GM18508 (cell line): ENCODE measurements around the gene CTSW.

ENCODE experiments used
- ATAC-seq: cut with Tn5 transposase; IDR thresholded peaks from one replicate; pipeline ENCODE4 v1.9.1; 2021; ENCODE audit warnings: moderate number of reproducible peaks; ENCODE audit not compliant: insufficient read depth, unreplicated experiment

Gene CTSW

GRCh38 chr11:65865550-65866172, 14.0 kb upstream of the CTSW start:
- ATAC-seq, result no peak

- ATAC-seq, result no peak
These were observed 12.9 kb upstream of the CTSW start for GRCh38 chr11:65866509-65867283.

GRCh38 chr11:65867284-65868071, 12.2 kb upstream of the CTSW start:
- ATAC-seq, result no peak

GRCh38 chr11:65868076-65868667, 11.5 kb upstream of the CTSW start:
- no peak for ATAC-seq

DNA sequence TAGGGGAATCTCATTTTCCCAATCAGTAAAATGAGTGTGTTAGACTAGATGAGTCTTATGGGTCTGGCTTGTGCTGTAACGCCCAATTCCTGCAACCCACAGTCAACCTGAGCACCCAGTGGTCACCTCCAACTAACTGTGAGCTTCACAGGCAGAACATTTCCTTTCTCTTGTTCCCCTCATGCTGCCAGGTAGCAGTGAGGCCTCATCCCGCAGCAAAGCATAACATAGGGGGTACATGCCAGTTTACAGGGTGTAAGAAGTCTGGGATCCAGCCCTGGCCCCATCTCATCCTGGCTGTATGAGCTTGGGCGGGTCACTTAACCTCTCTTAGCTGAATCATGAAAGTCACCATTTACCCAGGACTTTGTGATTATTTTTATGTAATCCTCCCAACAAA, 10.7 kb upstream of the CTSW start:
- no peak for ATAC-seq

DNA sequence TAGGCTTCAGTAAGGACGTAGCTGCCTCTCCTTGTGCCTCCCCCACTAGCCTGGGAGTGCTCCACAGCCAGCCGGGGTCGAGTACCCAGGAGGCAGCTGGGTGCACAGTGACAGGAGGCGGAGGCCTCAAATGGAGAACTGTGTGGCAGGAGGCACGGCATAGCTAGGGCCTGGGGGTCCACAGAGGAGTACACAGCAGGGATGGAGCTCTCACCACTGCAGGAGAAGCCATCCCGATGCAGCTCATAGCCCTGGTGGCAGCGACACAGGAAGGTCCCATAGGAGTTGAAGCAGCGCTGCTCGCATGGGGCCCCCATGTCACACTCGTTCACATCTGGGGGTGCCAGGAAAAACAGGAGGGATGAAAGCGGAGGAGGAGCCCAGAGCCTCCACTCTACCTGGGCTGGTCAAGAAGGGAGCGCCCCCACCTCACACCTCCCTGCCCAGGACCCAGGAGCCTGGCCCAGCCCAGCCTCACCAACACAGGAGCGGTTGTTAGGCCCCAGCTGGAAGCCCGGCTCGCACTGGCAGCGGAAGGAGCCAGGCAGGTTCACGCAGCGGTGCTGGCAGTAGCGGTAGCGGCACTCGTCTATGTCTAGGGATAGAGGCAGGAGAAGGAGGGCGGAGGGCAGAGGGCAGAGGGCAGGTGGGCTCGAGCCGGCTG, 9.9 kb upstream of the CTSW start:
- ATAC-seq, result no peak

DNA sequence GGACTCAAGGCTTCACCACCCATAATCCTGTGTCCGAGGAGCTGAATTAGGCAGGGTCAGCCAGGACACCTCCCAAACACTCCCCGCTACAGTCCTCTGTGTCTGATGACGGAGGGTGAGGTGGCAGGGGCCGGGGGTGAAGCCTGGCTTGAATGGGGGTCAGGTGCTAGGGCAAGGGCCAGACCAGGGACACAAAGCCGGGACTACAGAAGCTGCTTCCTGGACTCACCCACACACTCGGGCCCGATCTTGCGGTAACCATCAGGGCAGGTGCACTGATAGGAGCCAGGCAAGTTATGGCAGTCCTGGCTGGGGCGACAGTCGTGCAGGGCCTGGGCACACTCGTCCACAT, 9.4 kb upstream of the CTSW start:
- no peak for ATAC-seq

DNA sequence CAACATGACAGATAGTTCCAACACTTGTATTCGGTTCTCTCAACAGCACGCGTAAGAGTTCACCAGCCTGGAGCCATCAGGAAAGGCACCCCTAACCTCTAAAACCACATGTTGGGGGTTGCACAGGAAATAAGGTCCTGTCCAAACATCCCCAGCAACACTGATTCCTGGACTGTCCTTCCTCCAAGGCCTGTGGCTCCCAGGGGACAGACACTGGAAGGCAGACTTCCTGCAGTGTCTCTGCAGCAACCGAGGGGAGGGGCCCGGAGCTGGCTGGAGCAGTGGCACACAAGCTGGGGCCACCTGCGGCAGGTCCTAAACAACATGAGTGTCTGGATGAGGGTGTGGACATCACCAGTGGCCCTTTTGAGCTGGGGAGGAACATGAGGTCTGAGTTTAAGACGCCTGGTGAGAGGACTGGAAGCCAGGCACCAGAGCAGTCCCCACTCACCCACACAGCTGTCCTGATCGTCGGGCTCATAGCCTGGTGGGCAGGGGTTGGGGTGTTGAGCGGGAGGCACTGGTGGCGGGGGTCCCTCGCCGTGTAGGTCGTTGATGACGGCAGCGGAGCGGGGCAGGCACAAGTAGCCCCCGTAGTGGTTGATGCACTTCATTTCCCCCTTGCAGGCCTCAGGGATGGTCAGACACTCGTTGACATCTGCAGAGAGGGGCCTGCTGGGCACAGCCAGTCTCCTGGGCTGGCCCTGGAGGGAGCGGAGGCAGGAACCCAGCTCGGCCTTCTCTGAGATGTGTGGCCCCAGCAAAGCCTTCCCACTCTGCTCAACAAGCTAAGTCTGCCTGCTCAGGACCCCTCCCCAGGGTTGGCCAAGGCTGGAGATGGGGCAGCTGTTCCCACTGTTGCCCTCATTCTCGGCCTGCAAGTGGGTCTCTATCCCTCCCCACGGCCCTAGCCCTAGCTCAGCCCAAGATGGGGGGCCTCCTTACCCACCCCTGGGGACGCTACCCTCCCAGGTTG, 8.6 kb upstream of the CTSW start:
- ATAC-seq, result no peak

DNA sequence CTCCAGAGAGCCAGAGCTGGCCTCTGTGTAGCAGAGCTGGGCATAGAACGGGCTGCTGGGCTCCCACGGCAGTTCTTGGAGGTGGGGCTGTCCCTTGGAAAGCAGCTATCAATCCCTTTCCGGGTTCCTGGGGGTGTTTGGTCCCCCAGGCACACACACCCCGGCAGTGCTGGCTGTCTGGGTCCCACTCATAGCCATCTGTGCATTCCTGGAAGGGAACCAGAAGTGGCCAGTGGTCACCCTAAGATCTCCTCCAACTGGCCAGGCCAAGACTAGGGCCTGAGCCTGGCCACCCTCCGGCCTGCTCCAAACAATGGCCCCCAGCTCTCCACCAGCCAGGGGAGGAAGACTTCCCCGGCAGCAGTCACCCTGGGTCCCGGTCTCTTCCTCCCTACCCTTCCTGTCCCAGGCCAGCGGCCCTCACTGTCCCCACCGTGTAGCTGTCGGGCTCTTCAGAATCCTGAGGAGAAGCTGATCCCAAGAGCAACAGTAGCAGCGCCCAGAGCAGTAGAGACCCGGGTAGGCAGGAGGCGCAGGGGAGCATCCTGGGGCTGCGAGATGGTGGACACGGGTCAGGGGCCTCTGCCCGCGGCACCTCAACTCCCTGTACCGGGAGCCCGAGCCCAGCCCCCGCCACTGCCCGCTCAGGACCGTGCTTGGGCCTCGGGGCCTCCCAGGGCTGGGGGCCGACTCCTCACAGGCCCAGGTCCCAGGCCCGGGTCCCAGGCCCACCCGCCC, 7.7 kb upstream of the CTSW start:
- no peak for ATAC-seq

- no peak for ATAC-seq
These were observed 6.9 kb upstream of the CTSW start, which contains the start of gene EFEMP2 for GRCh38 chr11:65872586-65873317. Gene EFEMP2, minus strand, starts transcription at chr11:65872800. Its CDS starts 446 bp downstream, at chr11:65872354.

- no peak for ATAC-seq
These were observed 6.1 kb upstream of the CTSW start for GRCh38 chr11:65873318-65874156.

- ATAC-seq, result no peak
These were observed 390 bp downstream of the CTSW start for GRCh38 chr11:65880027-65880426.

DNA sequence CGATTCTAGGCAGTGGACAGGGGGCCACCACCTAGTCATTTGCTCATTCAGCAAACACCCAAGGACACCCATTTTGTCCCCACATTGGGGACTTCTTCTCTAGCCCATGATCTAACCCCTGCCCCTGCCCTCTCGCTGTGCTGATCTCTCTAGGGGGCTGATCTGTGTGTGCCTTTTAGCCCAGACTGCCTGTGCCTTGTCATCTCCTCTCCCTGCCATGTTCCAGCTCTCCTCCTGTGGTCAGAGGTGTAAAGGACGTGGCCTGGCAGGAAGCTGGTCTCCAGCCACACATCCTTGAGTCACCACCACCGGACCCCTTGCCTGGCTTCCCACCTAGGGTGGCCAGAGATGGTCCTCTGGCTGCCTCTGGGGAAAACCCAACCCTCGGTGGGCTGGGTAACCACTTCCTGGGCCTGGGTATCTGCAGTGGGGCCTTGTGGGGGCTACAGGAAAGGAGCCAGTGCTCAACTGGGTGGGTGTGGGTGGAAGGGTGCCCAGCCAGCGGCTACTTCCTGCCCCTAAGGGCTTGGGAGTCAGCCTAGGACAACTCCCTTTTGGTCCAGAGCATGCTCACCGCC, 1.3 kb downstream of the CTSW start:
- ATAC-seq, result no peak

DNA sequence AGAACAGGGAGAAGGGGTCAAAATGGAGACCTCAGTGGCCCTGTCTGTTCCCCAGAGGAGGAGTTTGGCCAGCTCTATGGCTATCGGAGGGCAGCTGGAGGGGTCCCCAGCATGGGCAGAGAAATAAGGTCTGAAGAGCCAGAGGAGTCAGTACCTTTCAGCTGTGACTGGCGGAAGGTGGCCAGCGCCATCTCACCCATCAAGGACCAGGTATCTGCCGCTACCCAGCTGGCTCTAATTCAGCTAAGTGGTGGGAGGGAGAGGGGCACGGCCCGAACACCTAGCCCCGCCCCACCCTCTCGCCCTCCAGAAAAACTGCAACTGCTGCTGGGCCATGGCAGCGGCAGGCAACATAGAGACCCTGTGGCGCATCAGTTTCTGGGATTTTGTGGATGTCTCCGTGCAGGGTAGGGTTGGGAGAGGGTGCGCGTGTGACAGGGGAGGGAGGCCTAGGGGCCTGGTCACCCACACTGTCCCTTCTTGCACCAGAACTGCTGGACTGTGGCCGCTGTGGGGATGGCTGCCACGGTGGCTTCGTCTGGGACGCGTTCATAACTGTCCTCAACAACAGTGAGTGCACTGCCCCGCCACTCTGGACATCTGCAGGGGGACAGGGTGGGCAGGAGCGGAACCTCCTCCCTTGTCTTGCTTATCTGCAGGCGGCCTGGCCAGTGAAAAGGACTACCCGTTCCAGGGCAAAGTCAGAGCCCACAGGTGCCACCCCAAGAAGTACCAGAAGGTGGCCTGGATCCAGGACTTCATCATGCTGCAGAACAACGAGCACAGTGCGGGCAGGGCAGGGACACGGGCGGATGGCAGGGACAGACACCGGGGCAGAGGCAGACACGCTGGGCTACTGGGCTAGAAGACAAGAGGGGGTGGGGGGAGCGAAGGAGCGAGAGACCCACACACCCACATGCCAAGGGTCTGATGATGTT, 2.8 kb downstream of the CTSW start:
- ATAC-seq, result no peak

GRCh38 chr11:65883058-65883761, 3.6 kb downstream of the CTSW start:
- ATAC-seq, result no peak
